Neuron (in vitro differentiated cells): Measurements from ENCODE around the gene ACKR3.

ENCODE experiments used
- H2AFZ ChIP-seq: one replicate; pipeline ENCODE4 v1.6.1; 2013; ENCODE audit warnings: low read depth, mild to moderate bottlenecking, inconsistent platforms, low read length, moderate library complexity
- H3K27me3 ChIP-seq: one replicate; pipeline ENCODE4 v1.6.1; 2013; ENCODE audit warnings: low read length; ENCODE audit not compliant: insufficient read depth
- H3K36me3 ChIP-seq: one replicate; pipeline ENCODE4 v1.6.1; 2013; ENCODE audit warnings: low read length; ENCODE audit not compliant: insufficient read depth
- H3K4me1 ChIP-seq: one replicate; pipeline ENCODE4 v1.6.1; 2013; ENCODE audit warnings: low read length; ENCODE audit not compliant: insufficient read depth
- H3K4me3 ChIP-seq: 2 replicates; pipeline ENCODE4 v1.5.1; 2013; ENCODE audit warnings: mild to moderate bottlenecking, low read length, moderate library complexity
- H3K9me3 ChIP-seq: one replicate; pipeline ENCODE4 v1.6.1; 2013; ENCODE audit warnings: low read length

ACKR3 gene

GRCh38 chr2:236576087-236576486 is 6.5 kb downstream of the ACKR3 start:
- H2AFZ ChIP-seq: no peak overlapping the region
- H3K4me1 ChIP-seq: peaks cover 64% of the 10 kb centered on the region
- peak overlapping the region; percentile 28 for H3K4me3 ChIP-seq
- no peaks in the 10 kb centered on the region for H3K27me3 ChIP-seq
- H3K36me3 ChIP-seq: peaks cover 96% of the 10 kb centered on the region
- H3K9me3 ChIP-seq: peaks cover 41% of the 10 kb centered on the region

- H3K4me1 ChIP-seq: peaks cover 63% of the 10 kb centered on the region
- H3K4me3 ChIP-seq: no peak overlapping the region
- no peak overlapping the region for H2AFZ ChIP-seq
- no peaks in the 10 kb centered on the region for H3K27me3 ChIP-seq
- H3K36me3 ChIP-seq: peaks cover 96% of the 10 kb centered on the region
- peaks cover 46% of the 10 kb centered on the region for H3K9me3 ChIP-seq
These were observed 7.3 kb downstream of the ACKR3 start for GRCh38 chr2:236576953-236577352.

- H3K27me3 ChIP-seq: no peaks in the 10 kb centered on the region
- H3K9me3 ChIP-seq: peaks cover 47% of the 10 kb centered on the region
- peaks cover 55% of the 10 kb centered on the region for H3K4me1 ChIP-seq
- no peak overlapping the region for H3K4me3 ChIP-seq
- peaks cover 99% of the 10 kb centered on the region for H3K36me3 ChIP-seq
- H2AFZ ChIP-seq: no peak overlapping the region
These were observed 8.1 kb downstream of the ACKR3 start for GRCh38 chr2:236577481-236578410.

GRCh38 chr2:236578411-236578846 is 8.8 kb downstream of the ACKR3 start:
- peaks cover 49% of the 10 kb centered on the region for H3K4me1 ChIP-seq

GRCh38 chr2:236579048-236579745 is 9.6 kb downstream of the ACKR3 start:
- H3K36me3 ChIP-seq: peaks cover 88% of the 10 kb centered on the region
- no peak overlapping the region for H2AFZ ChIP-seq
- H3K4me1 ChIP-seq: peaks cover 41% of the 10 kb centered on the region
- peaks cover 47% of the 10 kb centered on the region for H3K9me3 ChIP-seq
- no peaks in the 10 kb centered on the region for H3K27me3 ChIP-seq
- H3K4me3 ChIP-seq: no peak overlapping the region

More at GRCh38 chr2:236578411-236578846, 8.8 kb downstream of the ACKR3 start:
- no peak overlapping the region for H2AFZ ChIP-seq
- peaks cover 47% of the 10 kb centered on the region for H3K9me3 ChIP-seq
- peaks cover 96% of the 10 kb centered on the region for H3K36me3 ChIP-seq
- H3K4me3 ChIP-seq: no peak overlapping the region
- H3K27me3 ChIP-seq: no peaks in the 10 kb centered on the region

- Histone ChIP-seq H2AFZ (no peak overlapping the region), H3K4me1 (peaks cover 35% of the 10 kb centered on the region), H3K27me3 (no peaks in the 10 kb centered on the region), H3K9me3 (peaks cover 47% of the 10 kb centered on the region), H3K4me3 (no peak overlapping the region), H3K36me3 (peaks cover 82% of the 10 kb centered on the region)
These were observed 10.2 kb downstream of the ACKR3 start for GRCh38 chr2:236579746-236580315.

- Histone ChIP-seq H3K36me3 (peaks cover 72% of the 10 kb centered on the region), H3K27me3 (no peaks in the 10 kb centered on the region), H2AFZ (no peak overlapping the region), H3K9me3 (peaks cover 43% of the 10 kb centered on the region), H3K4me1 (peaks cover 25% of the 10 kb centered on the region), H3K4me3 (no peak overlapping the region)
These were observed 11.2 kb downstream of the ACKR3 start for GRCh38 chr2:236580746-236581355.

GRCh38 chr2:236581546-236581945 is 11.9 kb downstream of the ACKR3 start:
- H3K36me3 ChIP-seq: peaks cover 65% of the 10 kb centered on the region
- H3K4me3 ChIP-seq: no peak overlapping the region
- H3K4me1 ChIP-seq: peaks cover 18% of the 10 kb centered on the region
- peaks cover 38% of the 10 kb centered on the region for H3K9me3 ChIP-seq
- no peaks in the 10 kb centered on the region for H3K27me3 ChIP-seq
- no peak overlapping the region for H2AFZ ChIP-seq

- Histone ChIP-seq H3K9me3 (peaks cover 24% of the 10 kb centered on the region), H3K27me3 (no peaks in the 10 kb centered on the region), H3K36me3 (peaks cover 51% of the 10 kb centered on the region), H2AFZ (no peak overlapping the region), H3K4me3 (no peak overlapping the region), H3K4me1 (peaks cover 20% of the 10 kb centered on the region)
These were observed 13.3 kb downstream of the ACKR3 start for GRCh38 chr2:236582968-236583367.

GRCh38 chr2:236583621-236584203 is 14.1 kb downstream of the ACKR3 start:
- Histone ChIP-seq H3K4me3 (no peak overlapping the region), H3K9me3 (peaks cover 17% of the 10 kb centered on the region), H3K27me3 (no peaks in the 10 kb centered on the region), H2AFZ (no peak overlapping the region), H3K36me3 (peaks cover 44% of the 10 kb centered on the region), H3K4me1 (peaks cover 27% of the 10 kb centered on the region)

GRCh38 chr2:236584521-236585384 is 15.1 kb downstream of the ACKR3 start:
- Histone ChIP-seq H3K36me3 (peaks cover 33% of the 10 kb centered on the region), H3K9me3 (peaks cover 17% of the 10 kb centered on the region), H2AFZ (no peak overlapping the region), H3K4me1 (peaks cover 28% of the 10 kb centered on the region), H3K4me3 (no peak overlapping the region), H3K27me3 (no peaks in the 10 kb centered on the region)

- Histone ChIP-seq H3K36me3 (peaks cover 21% of the 10 kb centered on the region), H3K9me3 (peaks cover 8% of the 10 kb centered on the region), H3K4me1 (peaks cover 25% of the 10 kb centered on the region), H2AFZ (no peak overlapping the region), H3K4me3 (no peak overlapping the region), H3K27me3 (no peaks in the 10 kb centered on the region)
These were observed 16.3 kb downstream of the ACKR3 start for GRCh38 chr2:236585966-236586365.
